Right lobe of liver (tissue), 4 donors: ENCODE results near the gene PRG2.

Experiments
- CTCF ChIP-seq, 4 donors: fragments of 200-600 bp in 3 of 4; fragments of 450-650 bp in 1 of 4; IDR thresholded peaks; one replicate each; pipeline versions ENCODE4 v1.5.1 to v1.8.0; 2016 to 2022; ENCODE audit warnings: antibody characterized with exemption in 4 of 4, mild to moderate bottlenecking in 2 of 4
- POLR2A ChIP-seq: fragments of 450-650 bp; IDR thresholded peaks from one replicate; pipeline ENCODE4 v1.6.1; 2017; ENCODE audit warnings: antibody characterized with exemption, mild to moderate bottlenecking
- donor health status: DM: no; HTN: no; CAD: no.
- donor health status: DM: no; HTN: no; CAD: no.
- donor health status: DM: no; HTN: yes; CAD: no.

GRCh38 chr11:57353036-57353435 lies 37.4 kb downstream of the PRG2 start:
- TF ChIP-seq CTCF (IDR thresholded peaks at IDR 0.05) (no peak), POLR2A (no peak)
